ENCODE measurements around the gene SLCO4A1.

The SLCO4A1 gene

DNA sequence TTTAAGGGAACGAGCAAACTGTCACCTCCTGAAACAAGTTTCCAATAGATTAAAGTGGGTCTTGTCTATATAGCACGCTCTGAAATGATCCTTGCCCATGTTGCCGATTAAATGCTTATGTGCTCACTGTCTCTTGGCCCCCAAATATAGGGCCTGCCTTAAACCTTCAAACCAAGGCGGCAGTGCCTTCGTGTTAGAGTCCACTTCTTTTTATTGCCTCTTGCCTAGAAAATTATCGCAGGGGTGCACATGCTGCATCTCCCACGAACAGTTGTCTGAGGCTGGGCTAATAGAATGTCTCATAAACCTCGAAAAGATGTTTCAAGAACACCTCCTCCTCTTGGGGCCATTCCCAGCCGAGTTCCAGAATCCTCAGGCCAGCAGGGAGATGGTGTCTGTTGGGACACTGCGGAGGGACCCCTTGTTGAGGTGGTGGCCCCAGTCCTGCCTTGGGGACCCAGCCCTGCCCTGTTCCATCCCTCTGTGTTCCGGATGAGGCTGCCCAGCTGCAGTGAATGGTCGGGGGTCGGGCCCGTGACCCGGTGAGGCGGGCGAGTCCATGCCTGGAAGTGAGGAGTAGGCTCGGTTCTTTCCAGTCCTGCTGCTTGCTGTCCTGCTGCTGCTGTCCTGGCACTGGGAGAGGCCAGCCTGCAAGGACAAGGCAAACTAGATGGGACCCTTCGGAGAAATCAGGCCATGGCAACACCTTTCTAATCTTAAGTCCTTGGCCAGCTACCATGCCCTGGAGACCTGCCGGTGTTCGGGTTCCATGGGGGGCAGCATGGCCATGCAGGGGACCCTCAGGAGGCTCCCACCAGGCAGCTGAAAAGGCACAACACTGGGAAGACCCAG, 34.7 kb upstream of the SLCO4A1 start:
- peak; percentile 10 for DNase-seq

GRCh38 chr20:62608218-62608565, 34.1 kb upstream of the SLCO4A1 start:
- DNase-seq: no peak

DNA sequence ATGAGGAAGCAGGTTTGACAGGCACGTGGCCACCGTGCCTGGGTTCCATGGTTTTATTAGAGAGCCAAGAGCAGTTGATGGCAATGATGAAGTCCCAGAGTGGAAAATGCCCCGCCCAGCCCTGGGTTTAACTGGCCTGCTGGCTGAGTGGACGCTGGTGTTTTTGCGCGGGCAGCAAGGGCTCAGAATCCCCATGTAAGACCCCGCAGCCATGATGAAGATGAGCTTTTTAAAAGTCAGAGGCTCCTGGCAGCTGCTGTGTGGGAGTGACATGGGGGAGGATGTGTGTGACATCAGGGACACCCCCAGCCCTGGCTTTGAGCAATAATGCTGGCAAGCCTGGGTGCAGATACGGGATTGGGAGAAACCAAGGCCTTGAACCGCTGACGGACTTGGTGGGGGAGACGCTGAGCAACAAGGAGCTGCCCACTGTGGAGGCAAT, 33.0 kb upstream of the SLCO4A1 start:
- DNase-seq: peak; percentile 13

DNA sequence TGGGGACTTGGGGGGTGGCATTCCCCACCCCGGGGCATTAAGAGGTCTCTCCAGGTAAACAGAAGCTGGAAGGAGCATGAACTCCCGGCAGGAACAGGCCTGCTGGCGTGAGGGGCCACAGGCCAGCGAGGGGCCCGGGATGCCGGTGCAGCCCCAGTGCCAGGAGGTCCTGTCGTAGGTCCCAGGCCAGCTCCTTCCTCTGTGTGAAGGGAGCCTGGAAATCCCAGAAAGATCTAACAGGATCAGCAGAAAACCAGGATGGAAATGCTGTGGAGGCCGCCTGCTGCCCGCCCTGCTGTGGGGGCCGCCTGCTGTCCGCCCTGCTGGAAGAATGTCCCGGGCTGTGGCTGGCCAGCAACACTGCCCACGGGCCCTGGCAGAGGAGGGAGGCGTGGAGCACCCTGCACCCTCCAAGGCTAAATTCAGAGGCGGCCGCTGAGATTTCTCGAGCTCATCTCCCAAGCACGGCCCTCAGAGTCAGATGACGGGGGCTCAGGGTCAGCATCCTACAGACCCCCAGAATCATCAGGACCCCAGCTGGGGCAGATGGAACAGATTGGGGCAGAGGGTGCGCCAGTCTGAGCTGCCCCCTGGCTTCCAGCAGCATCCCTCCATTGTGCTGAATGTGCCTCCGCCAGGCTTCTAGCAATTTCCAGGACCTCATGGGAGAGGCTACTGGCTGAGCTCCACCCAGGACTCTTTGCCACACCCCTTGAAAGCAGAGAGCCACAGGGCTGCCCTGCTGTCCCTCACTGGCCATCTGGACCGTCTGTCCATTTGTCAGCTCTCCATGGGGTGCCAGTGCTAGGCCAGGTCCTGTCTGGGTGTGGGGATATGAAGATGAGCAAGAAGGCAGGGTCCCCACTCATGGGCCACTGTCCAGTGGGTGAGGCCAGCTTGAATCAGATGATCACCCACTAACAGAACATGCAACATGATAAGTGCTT, 32.2 kb upstream of the SLCO4A1 start:
- DNase-seq: no peak

GRCh38 chr20:62611012-62611411, 31.3 kb upstream of the SLCO4A1 start:
- DNase-seq: no peak

- DNase-seq: no peak
Measured at GRCh38 chr20:62611819-62612218, 30.5 kb upstream of the SLCO4A1 start.

- no peak for DNase-seq
Measured at GRCh38 chr20:62614085-62614960, 28.0 kb upstream of the SLCO4A1 start.

GRCh38 chr20:62614961-62615680, 27.2 kb upstream of the SLCO4A1 start:
- no peak for DNase-seq

GRCh38 chr20:62615750-62616251, 26.5 kb upstream of the SLCO4A1 start:
- DNase-seq: no peak

- DNase-seq: peak; percentile 84
Measured at GRCh38 chr20:62616728-62617621, 25.3 kb upstream of the SLCO4A1 start.

DNA sequence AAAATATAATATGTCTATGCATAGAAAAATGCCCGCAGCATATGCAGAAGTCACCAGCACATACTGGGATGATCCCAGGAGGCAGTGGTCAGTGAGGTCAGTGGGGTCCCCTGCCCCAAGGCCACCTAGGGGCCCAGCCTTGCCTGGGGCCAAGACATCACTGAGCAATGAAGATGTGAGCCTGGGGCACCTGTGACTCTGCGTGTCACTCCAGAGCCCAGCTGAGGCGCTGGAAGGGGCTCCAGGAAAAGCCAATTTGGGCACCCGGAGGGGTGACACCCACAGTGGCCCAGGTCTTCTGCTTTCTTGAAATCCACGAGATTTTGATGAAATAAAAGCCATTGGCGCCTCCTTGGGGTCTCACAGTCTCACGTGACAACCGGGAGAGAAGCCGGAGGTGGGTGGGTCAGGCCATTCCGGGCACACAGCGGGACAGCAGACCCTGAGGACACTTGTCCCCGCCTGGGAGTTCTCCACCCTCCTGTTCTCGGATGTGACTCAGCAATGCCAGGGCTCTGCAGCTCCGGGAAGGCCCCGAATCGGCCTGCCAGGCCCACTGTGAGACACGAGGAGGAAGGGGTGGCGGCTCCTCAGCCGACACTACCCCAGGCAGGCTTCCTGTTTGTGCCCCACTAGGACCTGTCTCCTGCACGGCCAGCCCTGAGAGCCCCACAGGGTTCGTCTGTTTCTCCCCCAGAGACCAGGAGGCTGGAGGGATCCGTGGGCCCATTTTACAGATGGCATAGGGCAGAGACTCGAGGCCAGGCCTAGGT, 24.4 kb upstream of the SLCO4A1 start:
- no peak for DNase-seq

GRCh38 chr20:62618611-62619529, 23.4 kb upstream of the SLCO4A1 start:
- no peak for DNase-seq

- DNase-seq: no peak
Measured at GRCh38 chr20:62620625-62621024, 21.7 kb upstream of the SLCO4A1 start.

DNA sequence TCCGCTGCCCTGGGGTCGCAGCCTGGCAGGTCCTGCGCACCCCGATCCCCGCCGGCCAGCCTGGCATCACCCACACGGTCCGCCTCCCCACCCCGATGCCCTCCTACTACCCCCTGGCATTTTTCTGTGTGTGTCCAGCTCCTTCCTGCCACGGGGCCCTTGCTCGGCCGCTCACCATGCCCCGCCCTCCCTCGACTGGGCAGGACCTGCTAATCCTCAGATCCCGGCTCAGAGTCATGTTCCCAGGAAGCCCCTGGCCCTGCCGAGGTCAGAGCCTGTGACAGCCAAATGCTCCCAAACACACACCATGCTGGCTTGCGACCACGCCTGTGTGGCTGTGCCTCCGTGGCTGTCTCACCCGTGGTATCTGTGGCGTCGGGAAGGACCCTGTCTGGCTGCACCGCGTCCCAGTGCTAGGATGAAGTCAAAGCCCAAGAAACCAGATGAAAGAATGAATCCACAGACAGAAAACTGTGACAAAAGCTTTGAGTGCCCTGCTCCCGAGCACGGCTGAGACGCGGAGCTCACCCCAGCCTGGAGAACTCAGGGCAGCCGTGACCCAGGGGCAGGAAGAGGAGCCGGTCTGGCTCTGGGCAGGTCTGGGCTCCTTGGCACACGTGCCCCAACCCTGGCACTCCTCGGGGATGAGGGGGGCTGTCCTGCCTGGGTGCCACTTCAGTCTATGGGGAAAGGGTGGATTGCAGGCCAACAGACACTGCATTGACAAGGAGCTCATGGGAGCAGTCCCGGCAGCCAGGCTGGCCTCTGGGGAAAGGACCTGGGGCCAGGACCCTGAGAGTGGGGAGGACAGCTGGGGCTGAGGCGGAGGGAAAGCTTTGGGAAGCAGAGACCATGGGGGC, 20.8 kb upstream of the SLCO4A1 start:
- DNase-seq: no peak

DNA sequence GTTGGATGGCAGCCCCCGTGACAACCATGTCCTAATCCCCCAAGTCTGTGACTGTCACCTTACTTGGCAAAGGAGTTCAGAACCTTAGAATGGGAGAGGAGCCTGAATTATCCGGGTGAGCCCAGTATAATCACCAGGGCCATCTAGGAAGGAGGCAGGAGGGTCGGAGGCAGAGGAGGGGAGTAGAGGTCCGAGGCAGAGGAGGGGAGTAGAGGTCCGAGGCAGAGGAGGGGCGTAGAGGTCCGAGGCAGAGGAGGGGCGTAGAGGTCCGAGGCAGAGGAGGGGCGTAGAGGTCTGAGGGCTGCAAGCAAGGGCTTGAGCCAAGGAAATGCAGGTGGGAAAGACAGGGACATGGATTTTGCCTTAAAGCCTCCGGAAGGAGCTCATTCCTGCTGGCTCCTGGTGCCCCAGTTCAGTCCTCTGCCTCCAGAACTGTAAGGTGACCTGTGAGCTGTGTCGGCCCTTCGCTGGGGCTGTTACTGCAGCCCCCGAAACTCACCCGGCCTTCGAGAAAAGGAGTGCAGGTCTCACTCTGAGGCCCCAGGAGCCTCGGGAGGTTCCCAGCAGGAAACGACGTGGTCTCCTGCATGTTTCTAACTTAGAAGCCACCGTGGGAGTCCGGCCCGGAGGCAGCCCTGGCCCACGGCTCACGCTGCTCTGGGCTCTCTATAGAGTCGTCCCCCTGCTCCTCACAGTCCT, 20.0 kb upstream of the SLCO4A1 start:
- no peak for DNase-seq

DNA sequence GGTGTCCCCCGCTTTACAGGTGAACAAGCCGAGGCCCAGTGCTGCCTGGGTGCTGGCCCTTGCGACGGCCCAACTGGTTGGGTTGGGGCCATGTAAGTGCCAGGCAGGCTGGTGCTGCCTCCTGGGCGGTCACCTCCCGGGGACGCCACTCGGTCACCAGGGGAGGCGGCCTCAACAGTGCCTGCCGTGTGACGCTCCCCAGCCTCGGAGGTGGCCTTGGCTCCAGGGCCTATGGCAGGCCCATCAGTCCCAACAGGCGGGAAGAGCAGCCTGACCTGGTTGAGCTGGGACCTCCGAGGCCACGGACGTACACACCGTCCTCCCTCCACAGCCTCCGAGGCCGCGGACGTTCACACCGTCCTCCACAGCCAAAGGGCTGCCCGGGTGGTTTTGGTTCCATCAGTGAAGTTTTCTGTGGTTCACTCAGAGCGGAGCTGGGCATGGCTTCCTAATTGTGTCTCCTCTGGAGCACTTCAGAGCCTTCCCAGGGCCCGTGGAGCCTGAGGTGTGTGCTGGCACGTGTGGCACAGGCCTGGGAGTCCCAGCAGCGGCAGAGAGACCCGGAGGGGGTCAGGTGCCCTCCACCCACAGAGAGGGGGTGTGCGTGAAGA, 19.3 kb upstream of the SLCO4A1 start:
- DNase-seq: no peak

All from OCI-M1 (cell line).